Activated CD8-positive, alpha-beta T cell treated with anti-CD3 and anti-CD28 coated beads for 36 hours (primary cell): ENCODE data around the gene RPSA. TPM values are rescaled to one million over a fixed set of nuclear protein-coding genes. Genes with fewer than 3 reads are reported as not detected.
"Not testable (repeated sequence)": the region's sequence is repeated elsewhere in the genome, so short reads cannot be mapped to it uniquely, and the experiment has no call there.

Experiments
- ATAC-seq: fragments of 200-7000 bp; cut with Tn5 transposase; one replicate; pipeline ENCODE4 v1.10.0; 2021; ENCODE audit warnings: mild to moderate bottlenecking, moderate library complexity
- CTCF ChIA-PET: fragments of 350-600 bp; sonication (Branson Sonifier 250); formaldehyde crosslinking; loops from one replicate; lab custom pipeline; 2021; ENCODE audit warnings: antibody characterized with exemption; lab: Charles Lee
- POLR2A ChIA-PET: fragments of 350-600 bp; sonication (Branson Sonifier 250); formaldehyde crosslinking; loops from one replicate; lab custom pipeline; 2021; ENCODE audit warnings: antibody characterized with exemption; lab: Charles Lee
- DNase-seq: peaks from one replicate; pipeline ENCODE4 v3.0.0-alpha.2; 2020
- H3K27ac Mint-ChIP-seq: one replicate; pipeline ENCODE4 v1.8.0; 2021; ENCODE audit warnings: mild to moderate bottlenecking, mixed read lengths
- H3K27me3 Mint-ChIP-seq: one replicate; pipeline ENCODE4 v1.8.0; 2021; ENCODE audit warnings: mixed read lengths
- H3K36me3 Mint-ChIP-seq: one replicate; pipeline ENCODE4 v1.8.0; 2021; ENCODE audit warnings: low read depth, mixed read lengths
- H3K4me1 Mint-ChIP-seq: one replicate; pipeline ENCODE4 v1.8.0; 2021; ENCODE audit warnings: low read depth, mixed read lengths
- H3K4me3 Mint-ChIP-seq: one replicate; pipeline ENCODE4 v1.8.0; 2021; ENCODE audit warnings: mild to moderate bottlenecking, moderate library complexity, mixed read lengths
- H3K9me3 Mint-ChIP-seq: one replicate; pipeline ENCODE4 v1.8.0; 2021; ENCODE audit warnings: mixed read lengths
- CTCF ChIP-seq: fragments of 200-600 bp; IDR thresholded peaks from one replicate; pipeline ENCODE4 v1.8.0; 2022; ENCODE audit warnings: antibody characterized with exemption, mild to moderate bottlenecking
- intact Hi-C: fragments of 100-400 bp; cut with micrococcal nuclease; formaldehyde crosslinking; loops from one replicate; pipeline ENCODE4 v1.10.0; 2022
- total RNA-seq, 2 experiments: library from RNA; stranded (reverse); gene quantifications; one replicate each; pipeline ENCODE4 v1.2.3, GENCODE V29; 2021

RPSA gene
- total RNA-seq, 2 experiments from 2014 or later: 3,048 to 3,061 TPM

GRCh38 chr3:39362812-39363211 is 43.7 kb upstream of the RPSA start:
- DNase-seq (no peak), ATAC-seq (no peak)
- H3K27ac Mint-ChIP-seq: peak overlapping the region; percentile 77
- no peak overlapping the region for H3K4me3 Mint-ChIP-seq
- CTCF ChIA-PET: interaction anchor here (5.7 kb wide), 1 partner anchor 71 kb away, joined by 24 read pairs; no protein-coding TSS in a partner anchor
- intact Hi-C loops: no loop called here
- no peaks in the 10 kb centered on the region for H3K36me3 Mint-ChIP-seq
- peaks cover 32% of the 10 kb centered on the region for H3K4me1 Mint-ChIP-seq
- no peak for TF ChIP-seq CTCF
- POLR2A ChIA-PET: no interaction called here
- H3K9me3 Mint-ChIP-seq: peaks cover 2% of the 10 kb centered on the region
- H3K27me3 Mint-ChIP-seq: no peaks in the 10 kb centered on the region

- ATAC-seq, H3K27me3 Mint-ChIP-seq, H3K9me3 Mint-ChIP-seq, H3K4me3 Mint-ChIP-seq, H3K27ac Mint-ChIP-seq, H3K4me1 Mint-ChIP-seq, POLR2A ChIA-PET, H3K36me3 Mint-ChIP-seq, CTCF ChIA-PET, DNase-seq: not testable (repeated sequence)
- intact Hi-C loops: loop anchor here (10.0 kb wide), 1 partner anchor 176 kb away; the partner anchor contains the start of gene XIRP1
Measured at GRCh38 chr3:39370450-39370849, 36.1 kb upstream of the RPSA start.

- H3K27me3 Mint-ChIP-seq: no peaks in the 10 kb centered on the region
- H3K4me3 Mint-ChIP-seq: no peak overlapping the region
- ChIA-PET POLR2A (interaction anchor here (1.1 kb wide), 1 partner anchor 247 kb away, joined by 3 read pairs; no protein-coding TSS in a partner anchor), CTCF (interaction anchor here (10.9 kb wide), 1 partner anchor 81 kb away, joined by 167 read pairs; no protein-coding TSS in a partner anchor)
- no peak overlapping the region for H3K27ac Mint-ChIP-seq
- peaks cover 2% of the 10 kb centered on the region for H3K9me3 Mint-ChIP-seq
- no peak for ATAC-seq
- H3K36me3 Mint-ChIP-seq: no peaks in the 10 kb centered on the region
- no peaks in the 10 kb centered on the region for H3K4me1 Mint-ChIP-seq
- no peak for TF ChIP-seq CTCF
- DNase-seq: no peak
- intact Hi-C loops: loop anchor here (10.0 kb wide), 1 partner anchor 178 kb away; the partner anchor contains the start of gene XIRP1
Measured at GRCh38 chr3:39372833-39373232, 33.7 kb upstream of the RPSA start.

GRCh38 chr3:39376959-39377634 is 29.4 kb upstream of the RPSA start:
- intact Hi-C loops: loop anchor here (5.0 to 10.0 kb wide), 2 partner anchors 85 to 182 kb away; partner anchors contain the start of gene XIRP1
- DNase-seq (no peak), ATAC-seq (no peak)
- ChIA-PET CTCF (interaction anchor here (1.2 to 10.9 kb wide), 8 partner anchors 11 to 187 kb away, joined by 3 to 167 read pairs (median 8); partner anchors contain the start of gene XIRP1), POLR2A (interaction anchor here (1.6 to 2.1 kb wide), 2 partner anchors 29 to 30 kb away, joined by 3 to 9 read pairs; partner anchors contain the start of gene RPSA)
- Mint-ChIP-seq H3K9me3 (no peaks in the 10 kb centered on the region), H3K36me3 (no peaks in the 10 kb centered on the region), H3K27ac (no peak overlapping the region), H3K4me1 (no peaks in the 10 kb centered on the region), H3K4me3 (no peak overlapping the region), H3K27me3 (no peaks in the 10 kb centered on the region)
- TF ChIP-seq CTCF: no peak

- ATAC-seq: peak; percentile 87
- no peak overlapping the region for H3K27ac Mint-ChIP-seq
- ChIA-PET CTCF (interaction anchor here (0.6 to 10.9 kb wide), 13 partner anchors 9 to 297 kb away, joined by 3 to 167 read pairs (median 4); no protein-coding TSS in a partner anchor), POLR2A (interaction anchor here (0.6 to 2.1 kb wide), 3 partner anchors 28 to 730 kb away, joined by 3 to 9 read pairs (median 3); partner anchors contain the start of gene RPSA)
- H3K4me1 Mint-ChIP-seq: peaks cover 5% of the 10 kb centered on the region
- H3K9me3 Mint-ChIP-seq: no peaks in the 10 kb centered on the region
- peak; percentile 75 for TF ChIP-seq CTCF
- intact Hi-C loops: loop anchor here (5.0 to 10.0 kb wide), 2 partner anchors 86 to 183 kb away; partner anchors contain the start of gene XIRP1
- H3K36me3 Mint-ChIP-seq: no peaks in the 10 kb centered on the region
- no peak overlapping the region for H3K4me3 Mint-ChIP-seq
- peak; percentile 74 for DNase-seq
- no peaks in the 10 kb centered on the region for H3K27me3 Mint-ChIP-seq
Measured at GRCh38 chr3:39378088-39378487, 28.4 kb upstream of the RPSA start.
